GM23338 (cell line): ENCODE results near the gene MACO1. TPM values are rescaled to one million over a fixed set of nuclear protein-coding genes. Genes with fewer than 3 reads are reported as not detected.
"Not testable (repeated sequence)": the region's sequence is repeated elsewhere in the genome, so short reads cannot be mapped to it uniquely, and the experiment has no call there.

Experiments used
- ATAC-seq: fragments of 200-7000 bp; cut with Tn5 transposase; 3 replicates; pipeline ENCODE4 v1.9.1; 2020
- DNase-seq: peaks from one replicate; pipeline ENCODE4 v3.0.0-alpha.2; 2015; ENCODE audit warnings: low spot score
- H2AFZ ChIP-seq: fragments of 200-600 bp; sonication (generic); 2 replicates; pipeline ENCODE4 v1.8.0; 2016; ENCODE audit warnings: antibody characterized with exemption, mild to moderate bottlenecking, moderate library complexity
- H3F3A ChIP-seq: fragments of 200-600 bp; sonication (generic); replicated peaks from 2 replicates; pipeline ENCODE4 v1.8.0; 2017; ENCODE audit warnings: antibody characterized with exemption, mixed run types, low read depth
- H3K27ac ChIP-seq: fragments of 200-600 bp; sonication (generic); 2 replicates; pipeline ENCODE4 v1.6.1; 2016; ENCODE audit warnings: low read depth
- H3K27me3 ChIP-seq: fragments of 200-600 bp; sonication (generic); 2 replicates; pipeline ENCODE4 v1.8.0; 2016; ENCODE audit warnings: mild to moderate bottlenecking, mixed run types, moderate library complexity; ENCODE audit not compliant: insufficient read depth
- H3K36me3 ChIP-seq: fragments of 200-600 bp; sonication (generic); 2 replicates; pipeline ENCODE4 v1.8.0; 2016; ENCODE audit warnings: mild to moderate bottlenecking; ENCODE audit not compliant: insufficient read depth
- H3K4me1 ChIP-seq: fragments of 200-600 bp; sonication (generic); 2 replicates; pipeline ENCODE4 v1.8.0; 2016; ENCODE audit warnings: mild to moderate bottlenecking, moderate library complexity; ENCODE audit not compliant: insufficient read depth
- H3K4me2 ChIP-seq: fragments of 200-600 bp; sonication (generic); 2 replicates; pipeline ENCODE4 v1.7.1; 2017; ENCODE audit warnings: mixed run types
- H3K4me3 ChIP-seq: fragments of 200-600 bp; sonication (generic); 2 replicates; pipeline ENCODE4 v1.6.1; 2016; ENCODE audit warnings: mixed run types
- H3K79me2 ChIP-seq: fragments of 200-600 bp; sonication (generic); replicated peaks from 2 replicates; pipeline ENCODE4 v1.8.0; 2017; ENCODE audit warnings: mild to moderate bottlenecking; ENCODE audit not compliant: insufficient read depth
- H3K9me2 ChIP-seq: fragments of 200-600 bp; sonication (generic); 2 replicates; pipeline ENCODE4 v1.8.0; 2017; ENCODE audit not compliant: insufficient read depth
- H4K20me1 ChIP-seq: fragments of 200-600 bp; sonication (generic); replicated peaks from 2 replicates; pipeline ENCODE4 v1.8.0; 2017; ENCODE audit warnings: mild to moderate bottlenecking; ENCODE audit not compliant: insufficient read depth
- H3K27ac Mint-ChIP-seq: 2 replicates; pipeline ENCODE4 v1.8.0; 2020; ENCODE audit warnings: inconsistent platforms, mild to moderate bottlenecking, moderate library complexity, mixed read lengths
- H3K27me3 Mint-ChIP-seq: 3 replicates; pipeline ENCODE4 v1.8.0; 2022; ENCODE audit warnings: low read depth, mild to moderate bottlenecking, moderate library complexity, mixed read lengths, inconsistent platforms; ENCODE audit not compliant: insufficient read depth, poor library complexity
- H3K36me3 Mint-ChIP-seq: 3 replicates; pipeline ENCODE4 v1.8.0; 2021; ENCODE audit warnings: low read depth, mild to moderate bottlenecking, inconsistent platforms, moderate library complexity, mixed read lengths
- H3K4me1 Mint-ChIP-seq: 3 replicates; pipeline ENCODE4 v1.8.0; 2020; ENCODE audit warnings: mild to moderate bottlenecking, inconsistent platforms, mixed read lengths
- H3K4me3 Mint-ChIP-seq: 3 replicates; pipeline ENCODE4 v1.8.0; 2021; ENCODE audit warnings: moderate library complexity, mild to moderate bottlenecking, inconsistent platforms, mixed read lengths
- H3K9me3 Mint-ChIP-seq: 3 replicates; pipeline ENCODE4 v1.8.0; 2020; ENCODE audit warnings: moderate library complexity, mild to moderate bottlenecking, inconsistent platforms, mixed read lengths
- polyA plus RNA-seq: library from polyadenylated mRNA; unstranded; fragments of >200 nt; fragmentation: Nextera tagmentation; extraction: Ambion mirVana; gene quantifications from 2 replicates; pipeline ENCODE4 v1.2.1, GENCODE V29; 2016
- total RNA-seq: library from RNA; depleted of rRNA; stranded (reverse); fragments of >200 nt; shearing (Covaris generic); gene quantifications from 2 replicates; pipeline ENCODE4 v1.2.3, GENCODE V29; 2014

MACO1 gene
- total and polyA plus RNA-seq, 2 experiments from 2014 or later = 9.8 to 10.6 TPM

DNA sequence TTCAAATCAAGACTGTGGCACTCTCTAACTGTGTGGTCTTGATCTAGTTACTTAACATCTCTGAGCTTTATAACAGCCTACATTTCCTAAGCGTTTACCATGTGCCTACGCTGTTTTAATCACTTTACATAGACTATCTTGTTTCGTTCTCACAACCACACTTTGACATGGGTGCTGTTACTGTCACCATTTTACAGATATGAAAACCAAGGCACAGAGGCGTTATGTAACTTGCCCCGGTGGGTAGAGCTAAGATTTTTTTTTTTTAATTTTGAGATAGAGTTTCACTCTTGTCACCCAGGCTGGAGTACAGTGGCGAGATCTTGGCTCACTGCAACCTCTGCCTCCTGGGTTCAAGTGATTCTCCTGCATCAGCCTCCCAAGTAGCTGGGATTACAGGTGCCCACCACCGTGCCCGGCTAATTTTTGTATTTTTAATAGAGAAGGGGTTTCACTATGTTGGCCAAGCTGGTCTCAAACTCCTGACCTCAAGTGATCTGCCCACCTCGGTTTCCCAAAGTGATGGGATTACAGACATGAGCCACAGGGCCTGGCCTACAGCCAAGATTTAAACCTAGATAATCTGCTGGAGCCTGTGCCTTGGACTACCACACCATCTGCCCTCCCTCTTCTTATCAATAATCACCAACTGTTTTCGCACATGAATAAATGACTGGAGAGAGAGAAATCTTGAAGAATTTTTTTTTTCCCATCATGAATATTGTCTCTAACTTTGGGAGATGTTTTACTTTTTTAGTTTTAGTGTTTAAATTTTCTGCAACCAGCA, 20.9 kb upstream of the MACO1 start:
- H3K9me3 Mint-ChIP-seq, H3K27ac Mint-ChIP-seq: not testable (repeated sequence)

DNA sequence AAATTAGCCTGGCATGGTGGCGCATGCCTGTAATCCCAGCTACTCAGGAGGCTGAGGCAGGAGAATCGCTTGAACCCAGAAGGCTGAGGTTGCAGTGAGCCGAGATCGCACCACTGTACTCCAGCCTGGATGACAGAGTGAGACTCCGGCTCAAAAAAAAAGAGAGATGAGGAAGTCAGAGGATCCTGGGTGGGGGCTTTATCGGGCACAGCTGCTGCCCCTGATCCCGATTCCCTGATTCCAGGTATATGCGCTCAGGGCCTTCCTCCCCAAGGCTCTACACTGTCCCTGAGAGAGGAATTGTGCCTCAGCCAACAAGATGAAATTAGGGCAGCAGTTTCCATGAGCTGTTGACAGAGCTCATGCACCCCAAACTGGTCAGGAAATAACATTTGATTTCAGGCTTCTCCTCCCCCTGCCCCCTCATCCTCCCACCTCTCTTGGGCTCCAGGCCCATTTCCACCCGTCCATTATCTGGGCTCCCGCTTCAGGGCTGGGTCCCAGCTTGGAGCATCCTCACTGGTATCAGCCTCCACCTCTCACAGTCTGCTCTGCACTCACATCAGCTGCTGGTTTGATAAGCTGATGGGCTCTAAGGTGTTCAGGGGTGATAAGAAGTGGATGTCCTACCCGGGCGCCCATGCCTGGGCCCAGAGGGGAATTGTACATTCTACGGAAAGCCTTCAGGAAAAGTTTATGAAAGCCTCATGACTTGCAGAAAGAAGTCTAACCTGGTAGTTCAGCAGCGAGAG, 17.6 kb upstream of the MACO1 start:
- not testable (repeated sequence) for ATAC-seq, H3K4me1 Mint-ChIP-seq, H3K4me2 ChIP-seq, H3K4me3 Mint-ChIP-seq, H2AFZ ChIP-seq, DNase-seq, H3K79me2 ChIP-seq, H3K27ac Mint-ChIP-seq, H3K4me3 ChIP-seq, H3K27me3 ChIP-seq, H3K36me3 ChIP-seq, H3K27ac ChIP-seq, H3K27me3 Mint-ChIP-seq, H3F3A ChIP-seq, H3K4me1 ChIP-seq, H3K9me3 Mint-ChIP-seq, H3K36me3 Mint-ChIP-seq, H4K20me1 ChIP-seq, H3K9me2 ChIP-seq

More for the DNA sequence above, 20.9 kb upstream of the MACO1 start:
- H4K20me1 ChIP-seq, H3K9me2 ChIP-seq, ATAC-seq, H2AFZ ChIP-seq, H3K27me3 Mint-ChIP-seq, H3K36me3 Mint-ChIP-seq, DNase-seq, H3F3A ChIP-seq, H3K27ac ChIP-seq, H3K4me1 Mint-ChIP-seq, H3K27me3 ChIP-seq, H3K4me2 ChIP-seq, H3K4me3 Mint-ChIP-seq, H3K4me3 ChIP-seq, H3K79me2 ChIP-seq, H3K4me1 ChIP-seq, H3K36me3 ChIP-seq: not testable (repeated sequence)

DNA sequence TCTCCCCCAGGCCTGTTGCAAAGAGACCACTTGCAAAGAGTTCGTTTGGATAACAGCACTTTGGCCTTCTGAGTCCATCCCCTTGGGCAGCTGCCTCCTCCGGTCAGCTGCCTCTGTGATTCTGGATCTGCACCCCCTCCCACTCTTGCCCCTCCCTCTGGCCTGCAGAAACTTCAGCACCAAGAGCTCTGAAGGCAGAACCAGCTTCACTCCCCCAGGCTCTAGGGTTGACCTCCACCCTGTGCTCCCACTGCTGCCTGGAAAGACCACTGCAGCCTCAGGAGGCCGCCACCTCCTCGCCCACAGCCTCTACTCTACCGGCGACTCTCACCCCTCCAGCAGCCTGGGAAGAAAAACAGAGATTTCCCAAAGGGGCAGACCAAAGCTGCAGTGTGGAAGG, 16.5 kb upstream of the MACO1 start:
- H3K27me3 Mint-ChIP-seq = not testable (repeated sequence)
- peak; percentile 60 for ATAC-seq

DNA sequence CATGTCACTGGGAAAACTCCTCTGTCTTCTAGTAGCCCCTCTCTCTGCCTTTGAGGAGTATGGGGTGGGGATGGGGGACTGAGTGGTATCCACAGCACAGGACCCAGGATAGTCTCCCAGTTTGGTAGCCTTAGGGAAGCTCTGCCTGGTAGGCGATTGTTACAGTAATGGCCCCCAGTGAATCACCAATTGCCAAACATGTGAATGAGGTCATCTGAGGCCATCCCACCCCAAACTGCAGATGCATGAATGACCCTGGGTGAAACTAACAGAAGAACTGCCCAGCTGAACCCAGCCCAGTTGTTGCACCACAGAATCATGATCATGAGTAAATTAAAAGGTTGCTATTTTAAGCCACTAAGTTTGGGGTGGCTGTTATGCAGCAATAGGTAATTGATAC, 16.1 kb upstream of the MACO1 start:
- not testable (repeated sequence) for H3K4me2 ChIP-seq, DNase-seq, H3K4me1 ChIP-seq, H3K9me2 ChIP-seq, H3K27me3 ChIP-seq, H3F3A ChIP-seq, H3K9me3 Mint-ChIP-seq, H4K20me1 ChIP-seq, H3K27ac Mint-ChIP-seq, ATAC-seq, H3K27me3 Mint-ChIP-seq, H3K4me3 Mint-ChIP-seq, H3K4me1 Mint-ChIP-seq, H3K27ac ChIP-seq, H2AFZ ChIP-seq, H3K36me3 Mint-ChIP-seq, H3K36me3 ChIP-seq, H3K79me2 ChIP-seq, H3K4me3 ChIP-seq

More for the DNA sequence above, 16.5 kb upstream of the MACO1 start:
- not testable (repeated sequence) for H3K4me1 ChIP-seq, H3K79me2 ChIP-seq, H3K4me1 Mint-ChIP-seq, DNase-seq, H2AFZ ChIP-seq, H3K4me2 ChIP-seq, H3K4me3 ChIP-seq, H3K27me3 ChIP-seq, H3K9me2 ChIP-seq, H4K20me1 ChIP-seq, H3K36me3 ChIP-seq, H3K4me3 Mint-ChIP-seq, H3K9me3 Mint-ChIP-seq, H3K27ac Mint-ChIP-seq, H3K36me3 Mint-ChIP-seq, H3F3A ChIP-seq, H3K27ac ChIP-seq

DNA sequence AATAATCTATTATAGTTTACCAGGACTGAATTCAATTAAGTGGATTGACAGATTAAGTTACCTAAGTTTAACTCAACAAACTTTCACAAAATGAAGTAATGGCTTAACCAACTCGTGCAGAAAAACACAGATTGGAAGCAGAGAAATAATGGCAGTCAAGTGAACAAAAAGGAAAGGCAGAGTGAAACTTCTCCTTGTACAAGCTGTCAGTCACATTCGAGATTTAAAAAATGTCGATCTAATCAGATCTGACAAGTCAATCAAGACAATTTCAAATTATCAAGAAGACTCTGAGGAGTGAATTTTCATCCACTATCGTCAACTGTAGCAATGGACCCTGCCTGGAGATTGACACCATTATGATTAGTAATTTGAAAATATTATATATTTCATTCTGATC, 13.4 kb upstream of the MACO1 start:
- not testable (repeated sequence) for H3K4me3 Mint-ChIP-seq, ATAC-seq, DNase-seq, H3K79me2 ChIP-seq, H3K4me2 ChIP-seq, H3K9me3 Mint-ChIP-seq, H3K9me2 ChIP-seq, H3K27me3 ChIP-seq, H4K20me1 ChIP-seq, H3K4me1 ChIP-seq, H3K4me3 ChIP-seq, H3F3A ChIP-seq, H3K36me3 ChIP-seq, H3K27me3 Mint-ChIP-seq, H2AFZ ChIP-seq, H3K27ac Mint-ChIP-seq, H3K27ac ChIP-seq, H3K36me3 Mint-ChIP-seq
- peaks cover 10% of the 10 kb centered on the region for H3K4me1 Mint-ChIP-seq

DNA sequence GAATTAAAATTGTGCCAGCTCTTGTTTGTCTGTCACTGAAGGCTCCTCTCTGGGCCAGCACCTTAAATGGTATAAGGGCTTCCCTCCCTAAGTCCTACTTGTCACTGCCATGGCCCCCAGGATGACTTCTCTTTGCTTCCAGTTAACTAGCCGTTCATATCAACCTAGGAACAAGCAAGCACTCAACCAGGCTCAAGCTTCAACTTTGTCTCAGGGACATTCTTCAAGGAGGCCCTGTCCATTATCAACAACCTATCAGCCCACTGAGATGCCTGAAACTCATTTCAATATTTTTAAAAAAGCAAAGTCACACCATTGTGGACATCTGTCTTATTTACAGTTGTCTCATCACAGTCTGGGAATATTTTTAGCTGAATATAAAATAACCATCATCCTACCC, 11.4 kb upstream of the MACO1 start:
- H3K27me3 ChIP-seq, DNase-seq, H3K9me2 ChIP-seq, ATAC-seq, H2AFZ ChIP-seq, H4K20me1 ChIP-seq, H3K79me2 ChIP-seq, H3K4me3 Mint-ChIP-seq, H3K4me3 ChIP-seq, H3K9me3 Mint-ChIP-seq, H3K36me3 Mint-ChIP-seq, H3F3A ChIP-seq, H3K4me2 ChIP-seq, H3K27ac ChIP-seq, H3K27ac Mint-ChIP-seq, H3K36me3 ChIP-seq, H3K4me1 ChIP-seq: not testable (repeated sequence)
- Mint-ChIP-seq H3K4me1 (peaks cover 17% of the 10 kb centered on the region), H3K27me3 (peaks cover 12% of the 10 kb centered on the region)
